Activated naive CD8-positive, alpha-beta T cell (primary cell): ENCODE results near the gene PHF1.

ENCODE experiments used
- H3K27ac Mint-ChIP-seq: one replicate; pipeline ENCODE4 v1.8.0; 2021; ENCODE audit warnings: mixed read lengths
- H3K27me3 Mint-ChIP-seq: one replicate; pipeline ENCODE4 v1.8.0; 2021; ENCODE audit warnings: mixed read lengths
- H3K36me3 Mint-ChIP-seq: one replicate; pipeline ENCODE4 v1.8.0; 2021; ENCODE audit warnings: mixed read lengths
- H3K4me1 Mint-ChIP-seq: one replicate; pipeline ENCODE4 v1.8.0; 2021; ENCODE audit warnings: low read depth, mixed read lengths
- H3K4me3 Mint-ChIP-seq: one replicate; pipeline ENCODE4 v1.8.0; 2021; ENCODE audit warnings: mild to moderate bottlenecking, mixed read lengths
- H3K9me3 Mint-ChIP-seq: one replicate; pipeline ENCODE4 v1.8.0; 2021; ENCODE audit warnings: low read depth, mixed read lengths

Gene PHF1

DNA sequence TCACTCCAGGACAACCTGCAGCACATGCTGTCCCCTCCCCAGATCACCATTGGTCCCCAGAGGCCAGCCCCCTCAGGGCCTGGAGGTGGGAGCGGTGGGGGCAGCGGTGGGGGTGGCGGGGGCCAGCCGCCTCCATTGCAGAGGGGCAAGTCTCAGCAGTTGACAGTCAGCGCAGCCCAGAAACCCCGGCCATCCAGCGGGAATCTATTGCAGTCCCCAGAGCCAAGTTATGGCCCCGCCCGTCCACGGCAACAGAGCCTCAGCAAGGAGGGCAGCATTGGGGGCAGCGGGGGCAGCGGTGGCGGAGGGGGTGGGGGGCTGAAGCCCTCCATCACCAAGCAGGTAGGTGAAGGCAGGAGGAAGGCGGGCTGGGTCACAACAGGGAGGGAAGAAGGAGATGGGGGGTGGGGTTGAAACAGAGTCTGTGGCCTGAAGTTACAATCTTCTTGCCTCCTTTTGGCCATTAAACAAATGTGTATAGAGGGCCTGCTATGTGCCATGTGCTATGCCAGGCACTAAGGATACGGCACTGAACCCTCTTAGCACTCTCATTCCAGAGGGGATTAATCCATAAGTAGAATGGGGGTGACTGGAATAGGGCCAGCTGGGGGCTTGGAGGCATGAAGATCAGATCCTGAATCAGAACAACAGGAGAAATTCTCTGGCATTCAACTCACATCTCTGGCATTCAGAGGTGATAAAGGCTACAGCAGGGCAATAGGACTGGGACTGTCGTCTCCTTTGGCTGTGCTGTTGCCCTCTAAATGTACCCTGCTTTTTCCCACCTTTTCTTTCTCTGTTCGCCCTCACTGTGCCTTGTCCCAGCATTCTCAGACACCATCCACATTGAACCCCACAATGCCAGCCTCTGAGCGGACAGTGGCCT, 33.0 kb downstream of the PHF1 start:
- no peaks in the 10 kb centered on the region for H3K27me3 Mint-ChIP-seq
- peaks cover 4% of the 10 kb centered on the region for H3K36me3 Mint-ChIP-seq
- H3K4me1 Mint-ChIP-seq = peaks cover 6% of the 10 kb centered on the region
- no peak overlapping the region for H3K27ac Mint-ChIP-seq
- H3K9me3 Mint-ChIP-seq = no peaks in the 10 kb centered on the region
- no peak overlapping the region for H3K4me3 Mint-ChIP-seq

DNA sequence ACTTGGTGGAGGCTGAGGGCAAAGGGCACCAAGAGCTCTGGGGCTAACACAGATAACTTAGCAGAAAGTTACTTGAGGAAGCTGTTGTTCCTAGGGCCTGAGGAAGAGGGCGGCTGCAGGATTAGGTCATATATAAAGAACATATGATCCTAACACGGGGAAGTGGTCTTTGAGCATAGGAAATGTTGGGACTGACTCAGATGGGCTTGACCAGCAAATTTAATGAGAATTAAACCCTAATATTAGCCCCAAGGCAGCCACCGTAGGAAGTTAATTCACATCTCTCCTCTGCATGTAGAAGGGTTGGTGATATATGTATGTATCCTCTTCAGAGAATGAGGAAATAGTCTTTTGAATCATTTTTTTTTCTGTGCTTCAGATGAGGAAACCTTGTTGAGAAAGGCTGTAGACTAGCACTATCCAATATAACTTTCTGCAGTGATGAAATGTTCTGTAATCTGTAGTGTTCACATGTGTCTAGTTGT, 34.3 kb downstream of the PHF1 start:
- no peak overlapping the region for H3K4me3 Mint-ChIP-seq
- H3K9me3 Mint-ChIP-seq = no peaks in the 10 kb centered on the region
- H3K36me3 Mint-ChIP-seq = peaks cover 2% of the 10 kb centered on the region
- H3K27ac Mint-ChIP-seq = no peak overlapping the region
- H3K27me3 Mint-ChIP-seq = no peaks in the 10 kb centered on the region
- peaks cover 2% of the 10 kb centered on the region for H3K4me1 Mint-ChIP-seq

DNA sequence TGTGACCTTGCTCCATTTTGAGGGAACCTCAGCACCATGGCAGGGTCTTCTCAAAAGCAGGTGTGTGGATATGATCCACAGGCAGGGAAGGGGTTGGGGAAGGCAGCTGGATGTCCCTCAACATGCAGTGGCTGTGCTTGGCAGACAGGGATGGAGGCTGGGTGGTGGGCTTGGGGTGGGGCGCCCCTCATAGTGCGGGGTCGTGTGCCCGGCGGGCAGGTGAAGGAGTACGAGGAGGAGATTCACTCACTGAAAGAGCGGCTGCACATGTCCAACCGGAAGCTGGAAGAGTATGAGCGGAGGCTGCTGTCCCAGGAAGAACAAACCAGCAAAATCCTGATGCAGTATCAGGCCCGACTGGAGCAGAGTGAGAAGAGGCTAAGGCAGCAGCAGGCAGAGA, 35.5 kb downstream of the PHF1 start:
- no peak overlapping the region for H3K4me3 Mint-ChIP-seq
- H3K27ac Mint-ChIP-seq = peak overlapping the region; percentile 54
- H3K4me1 Mint-ChIP-seq = no peaks in the 10 kb centered on the region
- H3K9me3 Mint-ChIP-seq = no peaks in the 10 kb centered on the region
- H3K27me3 Mint-ChIP-seq = no peaks in the 10 kb centered on the region
- H3K36me3 Mint-ChIP-seq = peaks cover 2% of the 10 kb centered on the region

DNA sequence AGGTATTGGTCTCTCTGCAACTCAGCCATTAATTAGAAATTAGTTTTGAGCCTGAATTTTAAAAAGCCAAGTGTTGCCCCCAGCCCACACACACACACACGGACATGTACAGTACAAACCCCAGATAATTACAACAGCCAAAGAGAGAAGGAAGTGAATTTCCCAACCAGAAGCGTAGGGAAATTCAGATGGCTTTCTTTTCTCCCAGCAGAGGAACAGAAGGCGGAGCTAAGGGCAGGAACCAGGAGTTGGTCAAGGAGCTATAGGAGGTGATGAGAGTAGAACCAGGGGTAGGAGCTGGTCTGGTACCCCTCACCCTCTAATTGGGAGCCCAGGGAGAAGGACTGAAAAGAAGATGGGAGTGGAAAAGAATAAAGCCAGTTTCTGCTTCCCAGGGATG, 39.6 kb downstream of the PHF1 start:
- H3K4me1 Mint-ChIP-seq = peaks cover 18% of the 10 kb centered on the region
- H3K27me3 Mint-ChIP-seq = no peaks in the 10 kb centered on the region
- no peaks in the 10 kb centered on the region for H3K9me3 Mint-ChIP-seq
- H3K4me3 Mint-ChIP-seq = no peak overlapping the region
- H3K27ac Mint-ChIP-seq = peak overlapping the region; percentile 46
- H3K36me3 Mint-ChIP-seq = peaks cover 2% of the 10 kb centered on the region

DNA sequence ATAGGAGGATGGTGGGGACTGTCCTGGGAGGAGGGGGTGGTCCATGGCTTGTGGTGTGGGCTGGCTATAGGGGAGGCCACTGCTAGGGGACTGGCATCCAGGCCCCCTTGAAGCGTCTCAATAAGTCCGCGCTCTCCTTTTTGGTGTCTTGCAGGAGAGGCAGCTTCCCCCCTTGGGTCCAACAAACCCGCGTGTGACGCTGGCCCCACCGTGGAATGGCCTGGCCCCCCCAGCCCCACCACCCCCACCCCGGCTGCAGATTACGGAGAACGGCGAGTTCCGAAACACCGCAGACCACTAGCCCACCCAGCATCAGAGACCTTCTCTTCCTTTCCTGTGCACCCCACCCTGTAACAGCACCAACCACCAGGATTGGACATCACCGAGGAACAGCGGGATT, 40.8 kb downstream of the PHF1 start:
- Mint-ChIP-seq H3K27me3 (no peaks in the 10 kb centered on the region), H3K4me1 (peaks cover 23% of the 10 kb centered on the region), H3K9me3 (no peaks in the 10 kb centered on the region), H3K4me3 (no peak overlapping the region), H3K27ac (peak overlapping the region; percentile 66), H3K36me3 (peaks cover 4% of the 10 kb centered on the region)

DNA sequence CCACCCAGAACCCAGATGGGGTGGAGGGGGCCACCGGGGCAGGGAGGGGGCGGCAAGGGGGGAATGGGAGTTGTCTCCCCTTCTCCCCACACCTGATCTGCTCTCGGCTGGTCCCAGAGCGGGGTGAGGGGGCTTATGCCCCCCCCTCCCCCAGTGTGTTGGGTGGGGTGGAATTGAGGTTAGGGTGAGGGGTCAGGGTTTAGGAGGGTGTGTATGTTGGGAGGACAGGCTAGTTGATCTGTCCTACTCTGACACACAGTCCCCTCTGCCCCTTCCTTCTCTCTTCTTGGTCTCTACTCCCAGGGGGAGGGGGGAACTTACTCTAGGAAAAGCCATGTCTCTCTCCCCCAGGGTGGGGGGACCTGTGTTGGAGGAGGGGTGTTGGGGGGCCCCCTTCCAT, 41.7 kb downstream of the PHF1 start:
- Mint-ChIP-seq H3K27me3 (no peaks in the 10 kb centered on the region), H3K9me3 (no peaks in the 10 kb centered on the region), H3K27ac (peak overlapping the region; percentile 58), H3K36me3 (peaks cover 9% of the 10 kb centered on the region), H3K4me3 (no peak overlapping the region), H3K4me1 (peaks cover 29% of the 10 kb centered on the region)

DNA sequence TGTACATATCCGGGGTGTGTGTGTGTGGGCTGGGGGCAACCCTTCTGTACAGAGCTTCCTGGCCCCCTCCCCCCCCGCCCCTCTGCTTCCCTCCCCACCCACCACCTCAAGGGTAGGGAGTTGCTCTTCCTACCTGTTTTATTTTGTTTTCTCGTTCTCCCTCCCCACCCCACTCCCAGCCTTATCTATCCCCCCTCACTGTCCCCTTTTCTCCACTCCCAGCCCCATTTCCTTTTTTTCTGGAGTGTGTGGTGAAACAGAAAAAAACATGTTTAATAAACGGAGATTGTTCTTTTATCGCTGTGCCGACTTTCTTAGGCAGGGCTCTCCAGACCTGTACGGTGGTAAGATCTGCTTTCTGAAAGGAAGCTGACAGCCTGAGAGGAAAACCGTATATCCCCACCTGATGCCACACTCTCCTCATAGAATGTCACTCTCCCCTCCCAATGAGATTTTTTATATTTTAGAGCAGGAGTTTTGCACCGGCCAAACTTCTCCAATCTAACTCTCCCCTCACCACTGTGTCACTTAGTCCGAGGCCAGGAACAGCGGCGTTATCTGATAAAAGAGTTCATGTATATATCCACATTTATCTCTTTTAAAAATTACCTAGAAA, 42.7 kb downstream of the PHF1 start:
- peaks cover 10% of the 10 kb centered on the region for H3K36me3 Mint-ChIP-seq
- H3K27ac Mint-ChIP-seq = peak overlapping the region; percentile 81
- H3K4me1 Mint-ChIP-seq = peaks cover 29% of the 10 kb centered on the region
- no peaks in the 10 kb centered on the region for H3K27me3 Mint-ChIP-seq
- no peaks in the 10 kb centered on the region for H3K9me3 Mint-ChIP-seq
- H3K4me3 Mint-ChIP-seq = peak overlapping the region; percentile 95

DNA sequence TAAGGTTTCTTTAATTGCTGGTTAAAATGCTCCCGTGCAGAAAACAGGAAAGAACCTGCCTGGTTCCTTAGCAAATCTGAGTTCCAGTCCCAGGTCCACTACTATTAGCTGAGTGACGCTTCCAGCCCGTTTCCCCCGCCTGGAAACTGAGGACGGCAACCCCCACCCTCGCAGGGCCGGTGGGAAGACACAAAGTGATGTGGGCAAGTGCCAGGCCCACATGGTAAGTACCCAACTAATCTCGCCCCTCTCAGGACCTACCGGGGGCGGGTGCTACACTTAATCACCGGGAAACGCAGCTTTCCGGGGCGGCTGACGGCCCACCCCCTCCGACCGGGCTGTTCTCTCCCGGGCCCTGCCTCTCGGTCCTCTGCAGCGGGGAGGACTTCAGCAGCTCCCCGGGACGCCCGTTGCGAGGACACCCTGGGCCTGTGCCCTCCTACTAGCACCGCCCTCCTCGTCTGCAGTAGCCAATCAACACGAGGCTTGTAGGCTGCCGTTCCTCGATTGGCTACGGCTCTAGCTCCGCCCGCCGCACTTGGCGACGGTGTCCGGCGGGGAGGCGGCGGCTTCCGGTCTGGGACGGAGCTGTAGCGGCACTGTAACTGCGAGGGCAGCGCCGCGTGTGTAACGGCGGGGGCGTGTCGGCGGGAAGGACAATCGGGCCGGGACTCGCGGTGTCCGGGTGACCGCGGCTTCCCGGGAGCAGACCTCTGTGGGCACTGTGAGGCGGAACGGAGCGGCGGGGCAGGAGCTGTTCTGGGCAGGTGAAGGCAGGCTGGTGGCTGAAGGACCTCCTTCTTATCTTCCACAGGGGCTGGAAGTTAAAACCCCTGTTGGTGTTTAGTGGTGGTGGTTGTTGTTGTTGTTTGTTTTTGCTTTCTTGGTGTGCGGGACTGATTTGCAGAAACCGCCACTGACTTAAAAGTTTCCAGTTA, 43.5 kb downstream of the PHF1 start, which contains the start of gene ZBTB9:
ZBTB9 (plus strand) TSS at position 568 of the 938 bp plus-strand sequence. CDS start 525 bp downstream, outside the sequence.
- H3K27me3 Mint-ChIP-seq = no peaks in the 10 kb centered on the region
- H3K27ac Mint-ChIP-seq = peak within 1 kb of the TSS; percentile 81
- H3K4me3 Mint-ChIP-seq = peak within 1 kb of the TSS; percentile 95
- no peaks in the 10 kb centered on the region for H3K9me3 Mint-ChIP-seq
- peaks cover 29% of the 10 kb centered on the region for H3K4me1 Mint-ChIP-seq
- peaks cover 12% of the 10 kb centered on the region for H3K36me3 Mint-ChIP-seq

DNA sequence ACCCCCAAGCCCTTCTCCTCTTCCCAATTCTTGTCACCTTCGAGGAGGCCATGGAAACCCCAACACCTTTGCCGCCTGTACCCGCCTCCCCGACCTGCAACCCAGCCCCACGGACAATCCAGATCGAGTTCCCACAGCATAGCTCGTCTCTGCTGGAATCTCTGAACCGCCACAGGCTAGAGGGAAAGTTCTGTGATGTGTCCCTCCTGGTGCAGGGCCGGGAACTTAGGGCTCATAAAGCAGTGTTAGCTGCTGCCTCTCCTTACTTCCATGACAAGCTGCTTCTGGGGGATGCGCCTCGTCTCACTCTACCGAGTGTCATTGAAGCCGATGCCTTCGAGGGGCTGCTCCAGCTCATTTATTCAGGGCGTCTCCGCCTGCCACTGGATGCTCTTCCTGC, 44.2 kb downstream of the PHF1 start:
- H3K4me3 Mint-ChIP-seq = peak overlapping the region; percentile 95
- no peaks in the 10 kb centered on the region for H3K27me3 Mint-ChIP-seq
- H3K27ac Mint-ChIP-seq = peak overlapping the region; percentile 81
- H3K9me3 Mint-ChIP-seq = no peaks in the 10 kb centered on the region
- peaks cover 29% of the 10 kb centered on the region for H3K4me1 Mint-ChIP-seq
- peaks cover 12% of the 10 kb centered on the region for H3K36me3 Mint-ChIP-seq

DNA sequence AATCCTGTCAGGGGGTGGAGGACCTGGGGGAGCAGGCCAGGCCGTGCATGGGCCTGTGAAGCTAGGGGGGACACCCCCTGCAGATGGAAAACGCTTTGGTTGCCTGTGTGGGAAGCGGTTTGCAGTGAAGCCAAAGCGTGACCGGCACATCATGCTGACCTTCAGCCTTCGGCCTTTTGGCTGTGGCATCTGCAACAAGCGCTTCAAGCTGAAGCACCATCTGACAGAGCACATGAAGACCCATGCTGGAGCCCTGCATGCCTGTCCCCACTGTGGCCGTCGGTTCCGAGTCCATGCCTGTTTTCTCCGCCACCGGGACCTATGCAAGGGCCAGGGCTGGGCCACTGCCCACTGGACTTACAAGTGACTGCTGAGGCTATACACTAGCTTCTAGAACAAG, 45.3 kb downstream of the PHF1 start:
- no peak overlapping the region for H3K27ac Mint-ChIP-seq
- H3K27me3 Mint-ChIP-seq = no peaks in the 10 kb centered on the region
- H3K9me3 Mint-ChIP-seq = no peaks in the 10 kb centered on the region
- H3K4me1 Mint-ChIP-seq = peaks cover 29% of the 10 kb centered on the region
- H3K36me3 Mint-ChIP-seq = peaks cover 12% of the 10 kb centered on the region
- H3K4me3 Mint-ChIP-seq = peak overlapping the region; percentile 46

DNA sequence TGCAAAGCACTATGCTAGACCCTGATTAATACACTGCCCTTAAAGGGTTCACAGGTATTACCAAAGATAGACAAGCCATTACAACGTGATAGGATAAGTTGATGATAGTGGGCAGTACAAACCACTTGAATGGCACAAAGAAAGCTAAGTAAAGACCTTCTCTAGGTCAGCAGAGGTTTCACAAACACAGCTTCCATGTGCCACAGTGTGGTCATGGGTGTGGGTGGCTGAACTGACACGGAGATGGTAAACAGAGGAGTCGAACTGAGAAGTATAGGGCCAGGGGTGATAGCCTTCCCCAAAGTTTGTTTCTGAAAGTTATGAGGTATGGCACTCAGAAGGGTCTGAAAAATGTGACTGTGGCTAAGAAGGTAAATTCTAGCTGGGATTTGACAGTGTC, 47.9 kb downstream of the PHF1 start:
- Mint-ChIP-seq H3K9me3 (no peaks in the 10 kb centered on the region), H3K27ac (no peak overlapping the region), H3K27me3 (no peaks in the 10 kb centered on the region), H3K36me3 (peaks cover 12% of the 10 kb centered on the region), H3K4me1 (peaks cover 18% of the 10 kb centered on the region), H3K4me3 (no peak overlapping the region)

DNA sequence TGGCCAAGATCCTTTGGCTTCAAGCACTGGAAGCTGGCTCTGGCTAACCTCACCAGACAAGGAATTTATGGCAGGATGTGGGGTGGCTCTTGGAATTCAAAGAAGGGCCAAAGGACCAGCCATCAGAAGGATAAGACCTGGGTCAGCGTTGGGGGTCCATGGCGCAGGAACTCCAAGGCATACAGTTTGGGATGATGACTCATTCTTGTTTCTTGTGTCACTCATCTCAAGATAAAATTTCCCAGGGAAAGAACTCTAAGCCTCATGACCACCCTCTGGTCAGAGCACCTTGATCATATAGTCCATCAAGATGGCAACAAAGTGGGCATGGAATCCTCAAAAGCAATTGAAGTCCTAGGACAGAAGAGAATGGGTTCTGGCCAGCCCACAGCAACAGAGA, 48.4 kb downstream of the PHF1 start:
- H3K27me3 Mint-ChIP-seq = no peaks in the 10 kb centered on the region
- no peak overlapping the region for H3K27ac Mint-ChIP-seq
- peaks cover 12% of the 10 kb centered on the region for H3K36me3 Mint-ChIP-seq
- no peaks in the 10 kb centered on the region for H3K9me3 Mint-ChIP-seq
- H3K4me3 Mint-ChIP-seq = no peak overlapping the region
- H3K4me1 Mint-ChIP-seq = peaks cover 17% of the 10 kb centered on the region
